DMS79 treated with DMSO at 0.1 percent for 48 hours (cell line): ENCODE measurements around the gene MED13L.

Experiments used
- DNase-seq: peaks from one replicate; lab custom pipeline; 2025; lab: John Stamatoyannopoulos, UW

The MED13L gene

GRCh38 chr12:116213014-116213413 lies 64.5 kb downstream of the MED13L start:
- DNase-seq, result peak; percentile 93

- DNase-seq, result no peak
Observed at GRCh38 chr12:116210762-116211161, 66.7 kb downstream of the MED13L start.

DNA sequence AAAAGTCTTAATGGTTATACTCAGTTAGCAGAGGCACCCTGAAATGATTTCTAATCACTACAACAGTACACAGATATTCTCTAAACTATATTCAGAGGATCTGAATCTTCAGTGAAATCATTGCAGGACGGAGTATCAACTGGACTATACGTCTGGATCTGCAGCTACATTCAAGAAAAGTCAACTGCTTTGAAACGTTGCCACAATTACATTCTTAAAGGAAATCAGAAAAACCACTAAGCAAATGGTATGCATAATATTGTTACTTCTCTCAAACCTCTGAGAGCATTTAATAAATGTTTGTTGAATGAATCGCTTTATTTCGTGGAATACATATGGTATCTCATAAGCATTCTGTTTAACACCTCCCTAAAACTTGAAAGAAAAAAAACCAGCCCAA lies 67.4 kb downstream of the MED13L start:
- no peak for DNase-seq

- DNase-seq, result no peak
Observed at GRCh38 chr12:116209503-116209902, 68.0 kb downstream of the MED13L start.

DNA sequence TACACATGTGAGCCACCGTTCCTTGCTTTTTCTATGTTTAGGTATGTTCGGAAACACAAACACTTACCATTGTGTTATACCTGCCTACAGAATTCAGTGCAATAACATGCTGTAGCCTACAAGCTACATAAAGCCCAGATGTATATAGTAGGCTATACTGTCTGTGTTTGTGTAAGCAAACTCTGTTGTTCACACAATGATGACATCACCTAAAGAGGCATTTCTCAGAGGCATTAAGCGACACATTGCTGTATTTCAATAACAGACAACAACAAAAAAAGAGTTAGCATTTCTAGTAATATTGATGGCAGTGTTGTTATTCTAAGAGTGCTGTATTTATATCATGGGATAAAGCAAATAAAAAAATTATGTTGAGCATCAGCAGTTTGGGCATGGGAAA lies 70.2 kb downstream of the MED13L start:
- DNase-seq, result no peak

- no peak for DNase-seq
Observed at GRCh38 chr12:116206828-116207227, 70.7 kb downstream of the MED13L start.

DNA sequence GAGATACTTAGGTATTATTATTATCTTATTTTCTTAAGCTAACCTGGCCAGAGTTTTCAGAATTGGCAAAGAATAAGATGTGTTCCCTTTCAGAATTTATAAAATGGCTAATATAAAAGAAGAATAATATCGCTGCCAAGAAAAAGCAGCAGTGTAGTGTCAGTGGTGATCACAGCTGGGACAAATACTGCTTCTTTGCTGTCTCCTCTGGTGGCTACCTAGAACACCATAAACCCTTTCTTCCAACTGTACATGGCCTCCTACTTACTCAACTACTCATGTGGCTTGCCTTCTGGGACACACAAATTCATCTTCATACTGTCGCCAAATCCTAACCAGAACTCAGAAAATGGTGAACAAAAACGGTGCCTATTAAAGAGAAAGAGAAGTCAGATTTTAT lies 72.7 kb downstream of the MED13L start:
- DNase-seq, result no peak

- no peak for DNase-seq
Observed at GRCh38 chr12:116204169-116204568, 73.3 kb downstream of the MED13L start.

DNA sequence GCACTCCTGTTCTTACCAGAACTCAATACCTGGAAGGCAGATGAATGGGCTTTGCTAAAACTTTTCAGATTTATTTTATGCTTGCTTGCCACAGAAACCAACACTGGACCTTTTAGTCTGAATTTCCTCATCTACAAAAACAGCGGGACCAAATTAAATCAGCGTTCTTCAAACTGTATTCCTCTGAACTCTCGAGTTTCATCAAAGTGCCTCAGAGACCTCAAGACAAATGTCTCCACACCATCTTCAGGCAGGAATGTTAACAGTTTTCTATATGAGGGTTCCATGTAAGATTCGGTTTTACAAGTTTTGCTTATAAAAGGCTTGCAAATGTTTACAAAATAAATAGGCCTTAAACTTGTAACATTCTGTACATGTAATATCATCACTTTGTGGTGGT lies 74.6 kb downstream of the MED13L start:
- DNase-seq, result no peak

- DNase-seq, result no peak
Observed at GRCh38 chr12:116202433-116202832, 75.1 kb downstream of the MED13L start.

- DNase-seq, result no peak
Observed at GRCh38 chr12:116201908-116202307, 75.6 kb downstream of the MED13L start.

DNA sequence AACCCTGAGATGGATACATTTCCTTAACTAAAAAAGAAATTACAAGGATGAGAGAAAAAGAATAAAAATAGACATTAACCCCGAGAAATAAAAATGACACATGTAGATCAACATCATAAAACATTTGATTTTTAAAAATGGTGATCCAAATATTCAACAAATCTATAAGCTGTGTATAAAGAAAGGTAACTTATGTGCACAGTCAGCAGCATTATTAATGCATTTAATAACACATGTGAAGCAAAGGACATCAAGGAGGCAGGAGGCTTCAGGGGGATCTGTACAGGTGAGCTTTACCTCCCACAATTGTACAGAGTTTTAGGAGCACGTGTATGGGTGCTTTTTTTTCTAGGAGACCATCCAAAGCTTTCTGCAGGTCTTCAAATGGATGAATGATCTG lies 76.1 kb downstream of the MED13L start:
- DNase-seq, result no peak

DNA sequence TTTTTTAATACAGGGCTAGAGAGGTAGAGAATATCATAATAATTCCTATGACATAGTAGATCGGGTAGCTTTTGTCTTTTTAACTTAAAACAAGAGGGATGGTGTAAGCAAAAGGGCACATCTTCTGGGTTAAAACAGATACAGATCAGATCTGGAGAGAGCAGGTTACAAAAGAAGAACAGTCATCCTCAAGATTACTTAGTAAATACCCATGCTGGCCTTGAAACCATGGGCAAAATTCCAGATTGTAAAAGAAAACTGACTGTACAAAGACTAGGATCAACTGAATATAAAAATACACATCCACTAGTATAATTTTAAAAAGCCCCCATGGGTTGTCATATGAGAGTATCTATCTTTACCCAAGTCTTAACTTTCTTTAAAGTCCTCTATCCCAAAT lies 76.7 kb downstream of the MED13L start:
- DNase-seq, result no peak

DNA sequence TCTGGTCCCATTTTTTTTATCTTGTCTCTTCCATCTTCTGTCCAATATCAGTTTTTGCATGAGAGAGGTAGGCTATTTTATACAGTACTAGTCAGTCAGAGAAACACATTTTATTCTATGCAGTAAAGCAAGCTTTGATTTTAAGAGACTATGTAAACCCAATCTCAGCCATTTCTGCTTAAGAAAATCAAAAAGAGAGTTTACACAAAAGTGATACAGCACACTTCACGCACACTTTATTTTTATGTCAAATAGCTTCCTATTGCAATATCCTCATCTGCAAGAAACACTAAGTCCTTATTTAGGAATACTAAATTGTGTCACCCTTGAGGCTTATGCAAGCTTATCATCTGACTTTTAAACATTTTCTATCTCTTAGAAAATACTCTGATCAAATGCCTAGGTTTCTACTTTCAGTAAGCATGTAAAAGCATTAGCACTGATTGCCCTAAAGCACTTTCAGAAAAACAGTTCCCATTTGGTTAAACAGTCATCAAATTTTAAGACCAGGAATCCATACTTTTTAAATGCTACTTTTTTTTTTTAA lies 78.3 kb downstream of the MED13L start:
- no peak for DNase-seq

GRCh38 chr12:116196752-116197718 lies 80.5 kb downstream of the MED13L start:
- no peak for DNase-seq

- DNase-seq, result no peak
Observed at GRCh38 chr12:116196226-116196625, 81.3 kb downstream of the MED13L start.

GRCh38 chr12:116194935-116195431 lies 82.5 kb downstream of the MED13L start:
- DNase-seq, result no peak

GRCh38 chr12:116189692-116190091 lies 87.8 kb downstream of the MED13L start:
- DNase-seq, result no peak

GRCh38 chr12:116188581-116188980 lies 88.9 kb downstream of the MED13L start:
- no peak for DNase-seq

DNA sequence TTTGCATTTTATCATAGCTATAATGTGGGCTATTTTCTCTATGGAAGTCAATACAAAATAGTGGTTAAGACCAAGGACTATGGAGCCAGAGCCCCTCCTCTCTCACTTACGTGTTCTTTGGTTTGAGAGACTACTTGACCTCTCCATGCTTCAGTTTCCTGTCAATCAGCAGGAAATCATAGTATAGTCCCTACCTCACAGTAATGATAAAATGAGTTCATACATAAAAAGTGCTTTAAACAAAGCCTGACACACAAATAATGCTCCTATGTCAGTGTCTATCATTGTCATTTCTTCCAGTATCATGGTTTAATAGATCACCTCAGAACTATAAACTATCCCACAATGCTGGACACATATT lies 90.4 kb downstream of the MED13L start:
- DNase-seq, result no peak

GRCh38 chr12:116186482-116187150 lies 90.9 kb downstream of the MED13L start:
- no peak for DNase-seq

- DNase-seq, result no peak
Observed at GRCh38 chr12:116184763-116185162, 92.7 kb downstream of the MED13L start.

DNA sequence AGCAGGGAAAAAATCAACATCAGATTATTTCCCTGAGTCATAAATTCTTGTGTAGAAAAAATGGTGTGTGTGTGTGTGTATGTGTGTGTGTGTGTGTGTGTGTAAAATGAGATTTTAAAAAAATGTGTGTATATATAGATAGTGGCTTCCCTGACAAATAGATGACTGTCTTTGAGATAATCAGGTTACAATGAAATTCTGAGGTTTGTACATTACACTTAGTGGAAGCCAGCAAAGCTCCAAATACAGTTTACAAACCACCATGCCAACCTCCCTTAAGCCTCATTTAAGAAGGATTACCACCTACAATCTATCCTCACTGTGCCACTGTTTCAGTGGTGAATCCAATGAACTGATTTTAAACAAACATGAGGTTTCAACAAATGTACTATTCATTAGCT lies 93.8 kb downstream of the MED13L start:
- DNase-seq, result no peak
